BE2C (cell line): ENCODE measurements around the gene ANXA3.

ENCODE experiments used
- DNase-seq: peaks from one replicate; pipeline ENCODE4 v3.0.0-alpha.2; 2020
- H3K27me3 ChIP-seq: fragments of 250-450 bp; sonication (Bioruptor Pico); 2 replicates; pipeline ENCODE4 v1.5.1; 2020; ENCODE audit warnings: mild to moderate bottlenecking
- H3K36me3 ChIP-seq: fragments of 250-450 bp; sonication (Bioruptor Pico); 2 replicates; pipeline ENCODE4 v1.5.1; 2020; ENCODE audit warnings: mild to moderate bottlenecking
- H3K4me1 ChIP-seq: fragments of 250-450 bp; sonication (Bioruptor Pico); 2 replicates; pipeline ENCODE4 v1.5.1; 2020
- H3K4me3 ChIP-seq: 2 replicates; pipeline ENCODE4 v1.5.1; 2011; ENCODE audit warnings: low read depth, low read length
- H3K9me3 ChIP-seq: fragments of 250-450 bp; sonication (Bioruptor Pico); 2 replicates; pipeline ENCODE4 v1.5.1; 2020
- TF ChIP-seq, protein P1 (sequence below): IDR thresholded peaks from 2 replicates; pipeline ENCODE4 v1.5.1; 2012; ENCODE audit warnings: mild to moderate bottlenecking, low read depth, low read length

The ANXA3 gene

DNA sequence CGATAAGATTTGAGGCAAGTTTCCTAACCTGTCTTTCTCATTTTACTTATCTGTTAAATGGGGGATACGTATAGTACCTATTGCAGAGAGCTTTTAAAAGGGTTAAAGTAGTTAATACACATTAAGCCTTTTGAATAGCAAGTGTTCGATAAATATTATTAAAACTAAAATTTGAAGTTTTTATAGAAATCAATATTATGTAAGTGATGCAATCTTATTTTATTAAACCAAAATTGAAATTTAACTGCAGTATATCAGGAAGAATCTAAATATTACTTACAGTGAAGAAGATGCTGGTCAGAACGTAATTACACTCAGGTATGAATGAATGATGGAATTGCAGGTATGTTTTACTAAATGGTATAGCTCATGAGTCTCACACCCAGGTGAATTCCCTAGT, 58.0 kb downstream of the ANXA3 start:
- no peaks in the 10 kb centered on the region for H3K9me3 ChIP-seq
- H3K4me3 ChIP-seq: no peak overlapping the region
- peaks cover 5% of the 10 kb centered on the region; the same call in 1 of the 2 replicates for H3K4me1 ChIP-seq
- TF ChIP-seq, protein P1, sequence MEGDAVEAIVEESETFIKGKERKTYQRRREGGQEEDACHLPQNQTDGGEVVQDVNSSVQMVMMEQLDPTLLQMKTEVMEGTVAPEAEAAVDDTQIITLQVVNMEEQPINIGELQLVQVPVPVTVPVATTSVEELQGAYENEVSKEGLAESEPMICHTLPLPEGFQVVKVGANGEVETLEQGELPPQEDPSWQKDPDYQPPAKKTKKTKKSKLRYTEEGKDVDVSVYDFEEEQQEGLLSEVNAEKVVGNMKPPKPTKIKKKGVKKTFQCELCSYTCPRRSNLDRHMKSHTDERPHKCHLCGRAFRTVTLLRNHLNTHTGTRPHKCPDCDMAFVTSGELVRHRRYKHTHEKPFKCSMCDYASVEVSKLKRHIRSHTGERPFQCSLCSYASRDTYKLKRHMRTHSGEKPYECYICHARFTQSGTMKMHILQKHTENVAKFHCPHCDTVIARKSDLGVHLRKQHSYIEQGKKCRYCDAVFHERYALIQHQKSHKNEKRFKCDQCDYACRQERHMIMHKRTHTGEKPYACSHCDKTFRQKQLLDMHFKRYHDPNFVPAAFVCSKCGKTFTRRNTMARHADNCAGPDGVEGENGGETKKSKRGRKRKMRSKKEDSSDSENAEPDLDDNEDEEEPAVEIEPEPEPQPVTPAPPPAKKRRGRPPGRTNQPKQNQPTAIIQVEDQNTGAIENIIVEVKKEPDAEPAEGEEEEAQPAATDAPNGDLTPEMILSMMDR: no peak
- H3K36me3 ChIP-seq: no peaks in the 10 kb centered on the region
- no peak for DNase-seq
- no peaks in the 10 kb centered on the region for H3K27me3 ChIP-seq

DNA sequence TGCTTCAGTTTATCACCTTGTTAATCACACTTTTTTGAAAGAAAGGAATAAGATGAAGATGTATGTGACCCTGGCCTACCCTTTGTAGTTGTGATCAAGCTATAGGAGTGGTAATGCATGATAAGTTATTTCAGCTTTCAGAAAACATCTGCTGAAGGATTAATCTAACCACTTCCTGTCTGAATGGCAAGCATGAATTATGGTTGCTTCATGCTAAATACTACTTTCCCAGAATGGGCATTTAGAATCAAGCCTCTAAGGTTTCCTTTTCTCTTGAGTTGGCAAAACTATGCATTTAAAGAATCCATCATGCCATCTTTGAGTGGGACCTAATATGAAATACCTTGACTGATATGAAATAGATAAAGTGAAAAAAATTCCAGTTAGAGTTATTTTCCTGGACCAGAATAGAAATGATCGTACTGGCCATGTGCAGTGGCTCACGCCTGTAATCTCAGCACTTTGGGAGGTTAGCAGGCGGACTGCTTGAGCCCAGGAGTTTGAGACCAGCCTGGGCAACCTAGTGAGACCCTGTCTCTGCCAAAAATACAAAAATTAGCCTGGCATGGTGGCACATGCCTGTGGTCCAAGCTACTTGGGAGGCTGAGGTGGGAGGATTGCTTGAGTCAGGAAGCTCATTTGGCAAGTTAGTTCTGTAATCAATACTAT, 59.1 kb downstream of the ANXA3 start:
- Histone ChIP-seq H3K36me3 (no peaks in the 10 kb centered on the region), H3K4me1 (peaks cover 5% of the 10 kb centered on the region; the same call in 1 of the 2 replicates), H3K4me3 (no peak overlapping the region), H3K9me3 (no peaks in the 10 kb centered on the region), H3K27me3 (no peaks in the 10 kb centered on the region)
- DNase-seq: no peak
- TF ChIP-seq, protein P1: no peak

DNA sequence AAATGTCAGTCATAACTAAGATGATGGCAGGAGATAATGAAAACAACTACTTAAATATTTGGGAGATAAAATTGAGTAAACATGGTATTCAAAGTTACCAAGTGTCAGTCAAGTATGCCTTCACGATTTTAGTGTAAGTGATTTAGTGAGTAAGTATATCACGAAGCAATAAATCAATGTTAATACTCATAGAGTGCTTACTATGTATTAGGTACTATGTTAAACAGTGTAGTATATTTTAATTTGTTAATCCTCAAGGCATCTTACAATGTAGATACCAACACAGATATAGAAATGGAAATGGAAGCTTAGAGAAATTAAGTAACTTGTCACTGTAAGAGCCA, 59.6 kb downstream of the ANXA3 start:
- no peak for DNase-seq
- Histone ChIP-seq H3K36me3 (no peaks in the 10 kb centered on the region), H3K4me3 (no peak overlapping the region), H3K9me3 (no peaks in the 10 kb centered on the region), H3K27me3 (no peaks in the 10 kb centered on the region), H3K4me1 (peaks cover 5% of the 10 kb centered on the region; the same call in 1 of the 2 replicates)
- TF ChIP-seq, protein P1: no peak

DNA sequence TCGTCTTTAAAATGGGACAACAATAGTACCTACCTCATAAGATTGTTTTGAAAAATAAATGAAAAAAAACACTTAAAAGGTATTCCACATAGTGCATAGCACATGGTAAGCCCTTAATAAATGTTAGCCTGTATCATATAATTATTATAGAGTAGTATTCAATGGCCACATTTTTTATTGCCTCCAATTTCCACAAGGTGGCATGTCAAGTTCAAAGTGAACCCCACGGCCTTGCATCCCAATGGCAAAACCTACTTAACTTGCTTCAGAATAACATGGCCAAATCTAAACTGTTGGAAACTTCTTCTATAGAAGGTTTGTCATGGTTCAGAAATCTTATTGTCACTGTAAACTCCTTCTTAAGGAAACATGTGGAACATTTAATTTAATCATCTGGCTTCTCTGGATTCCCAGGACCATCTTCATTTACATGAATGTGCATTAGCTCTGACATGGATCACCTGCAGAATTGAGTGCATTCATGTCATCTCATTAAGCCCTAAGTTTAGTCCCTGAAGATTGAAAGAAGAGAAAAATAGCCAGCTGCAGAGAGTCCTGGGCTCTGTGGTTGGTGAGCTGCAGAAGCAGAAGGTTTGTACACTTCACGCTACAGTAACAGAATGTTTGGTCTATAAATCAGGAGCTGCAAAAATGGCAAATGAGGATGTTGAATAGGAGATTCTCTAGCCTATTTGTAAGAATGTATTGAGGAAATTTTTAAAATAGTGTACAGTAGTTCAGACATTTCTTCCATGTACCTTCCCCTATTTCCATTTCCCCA, 61.0 kb downstream of the ANXA3 start:
- no peaks in the 10 kb centered on the region for H3K36me3 ChIP-seq
- H3K4me1 ChIP-seq: no peaks in the 10 kb centered on the region; the same call in 1 of the 2 replicates
- no peaks in the 10 kb centered on the region for H3K27me3 ChIP-seq
- H3K4me3 ChIP-seq: no peak overlapping the region
- peak; percentile 37 for DNase-seq
- TF ChIP-seq, protein P1: peak; percentile 78
- H3K9me3 ChIP-seq: no peaks in the 10 kb centered on the region

DNA sequence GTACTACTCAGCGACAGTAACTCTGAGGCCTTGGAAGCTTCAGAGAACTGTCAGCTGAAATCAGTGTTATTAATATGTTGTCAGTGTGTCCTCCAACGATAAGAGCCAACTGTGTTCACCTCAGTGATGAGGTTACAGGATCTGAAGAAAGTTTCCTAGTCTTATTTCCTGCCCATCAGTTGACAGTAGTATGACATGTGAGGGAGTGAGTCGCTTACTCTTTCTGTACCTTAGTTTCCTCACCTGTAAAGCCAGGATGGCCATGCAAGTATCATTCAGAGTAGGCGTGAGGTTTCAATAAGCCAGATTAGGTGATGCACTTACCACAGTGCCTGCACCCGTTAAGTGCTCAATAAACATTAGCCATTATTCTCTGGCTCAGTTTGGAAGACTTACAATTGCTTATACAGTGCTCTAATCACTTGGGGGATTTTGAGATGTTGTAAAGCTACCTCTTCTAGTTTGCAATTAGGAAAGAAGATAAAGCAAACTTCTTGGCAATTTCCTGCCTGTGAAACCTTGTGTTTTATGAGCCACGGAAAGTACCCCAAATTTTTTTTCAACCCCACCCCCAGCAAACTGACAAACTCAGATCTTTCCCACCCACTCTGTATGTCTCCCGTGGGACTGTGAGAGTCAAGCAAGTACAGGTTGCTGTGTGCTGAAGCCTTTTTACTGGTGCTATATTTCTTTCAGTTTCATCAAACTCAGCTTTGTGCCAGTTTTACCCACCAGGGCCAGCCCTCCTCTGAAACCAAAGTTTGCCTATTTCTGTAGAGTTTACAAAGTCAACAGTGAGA, 62.2 kb downstream of the ANXA3 start:
- no peak overlapping the region for H3K4me3 ChIP-seq
- no peaks in the 10 kb centered on the region for H3K9me3 ChIP-seq
- no peaks in the 10 kb centered on the region for H3K27me3 ChIP-seq
- no peaks in the 10 kb centered on the region for H3K36me3 ChIP-seq
- DNase-seq: no peak
- no peaks in the 10 kb centered on the region; the same call in 1 of the 2 replicates for H3K4me1 ChIP-seq
- TF ChIP-seq, protein P1: no peak
